Stimulated activated naive CD4-positive, alpha-beta T cell treated with Interleukin-2 at 50 U/mL for 16 hours (primary cell): ENCODE measurements around the gene UTP25.
A peak's percentile ranks its signal among the peaks of the same experiment; 100 is the strongest.

Experiments
- DNase-seq: peaks from one replicate; lab custom pipeline; 2025; lab: John Stamatoyannopoulos, UW

Gene UTP25

DNA sequence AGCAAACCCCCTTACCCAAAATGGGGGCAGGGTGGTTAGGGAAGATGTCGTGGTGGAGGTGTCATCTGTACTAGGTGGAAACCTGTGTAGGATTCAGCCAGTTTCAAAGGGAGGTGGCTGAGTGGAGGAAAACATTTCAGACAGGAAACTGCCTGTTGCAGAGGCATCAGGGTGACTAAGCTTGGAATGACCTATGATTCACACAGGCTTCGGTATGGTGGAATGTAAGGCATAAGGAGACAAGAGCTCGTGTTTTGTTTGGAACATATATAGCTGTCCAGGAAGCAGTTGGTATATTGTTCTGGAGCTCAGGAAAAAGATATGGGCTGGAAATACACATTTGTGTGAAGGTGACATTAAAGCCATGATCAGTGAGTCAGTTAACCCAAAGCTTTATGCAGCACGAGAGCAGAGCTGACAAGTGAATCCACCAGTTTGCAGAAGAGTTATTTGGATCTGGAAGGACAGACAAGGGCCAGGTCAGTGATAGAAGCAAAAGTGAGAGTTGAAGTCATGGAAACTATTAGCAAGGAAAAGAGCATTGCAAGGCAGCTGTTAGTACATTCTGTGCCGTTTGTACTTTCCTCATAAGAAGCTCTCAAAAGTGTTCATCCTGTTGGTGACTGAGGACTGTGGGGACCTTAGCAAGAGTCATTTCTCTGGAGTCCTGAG is 12.2 kb downstream of the UTP25 start:
- no peak for DNase-seq

DNA sequence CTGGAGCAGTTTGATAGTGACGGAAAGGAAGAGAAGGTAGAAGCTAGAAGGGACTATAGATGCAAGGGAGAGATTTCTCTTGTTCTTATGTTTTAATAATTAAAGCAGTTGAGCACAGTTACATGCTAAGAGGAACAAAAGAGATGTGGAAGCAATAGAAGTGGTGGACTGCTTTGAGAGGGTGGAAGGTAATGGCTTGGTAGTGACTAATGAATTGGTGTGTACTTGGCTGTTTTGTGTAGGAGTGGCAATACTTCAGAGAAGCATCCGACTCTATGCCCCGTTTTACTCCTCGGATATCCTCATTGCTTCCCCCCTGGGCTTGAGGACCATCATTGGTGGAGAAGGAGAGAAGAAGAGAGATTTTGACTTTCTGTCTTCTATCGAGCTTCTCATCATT is 12.8 kb downstream of the UTP25 start:
- DNase-seq: no peak

DNA sequence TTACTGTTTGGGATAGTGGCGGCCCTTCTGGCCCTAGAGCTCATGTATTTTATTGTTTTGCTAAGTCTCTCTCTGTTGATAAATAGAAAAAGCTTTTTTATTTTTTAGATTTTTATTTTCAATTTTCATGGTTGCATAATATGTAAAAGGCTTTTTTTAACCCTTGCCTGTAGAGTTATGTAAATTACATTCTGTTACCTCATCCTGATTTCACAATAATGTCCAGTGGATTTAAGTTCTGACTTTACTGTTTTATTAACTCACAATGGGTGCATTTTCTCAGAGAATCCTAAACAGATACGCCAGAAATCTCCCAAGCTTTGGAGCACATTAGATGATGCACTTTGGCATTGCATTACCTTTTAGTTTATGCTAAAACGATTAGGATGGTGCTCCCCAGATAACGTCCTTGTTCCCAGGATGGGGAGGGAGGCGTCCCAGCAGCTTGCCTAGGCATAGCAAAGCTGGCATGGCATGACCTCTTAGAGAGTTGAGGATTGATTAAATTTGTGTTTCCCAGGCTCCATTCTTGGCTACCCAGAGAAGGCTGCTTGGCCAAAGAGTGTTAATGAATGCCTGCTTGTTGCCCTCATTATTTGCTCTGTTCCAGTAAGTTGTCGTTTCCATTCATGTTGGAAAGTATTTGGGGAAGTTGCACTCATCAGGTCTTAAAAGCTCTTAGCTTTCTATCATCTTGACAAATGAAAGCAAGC is 17.1 kb downstream of the UTP25 start:
- no peak for DNase-seq

DNA sequence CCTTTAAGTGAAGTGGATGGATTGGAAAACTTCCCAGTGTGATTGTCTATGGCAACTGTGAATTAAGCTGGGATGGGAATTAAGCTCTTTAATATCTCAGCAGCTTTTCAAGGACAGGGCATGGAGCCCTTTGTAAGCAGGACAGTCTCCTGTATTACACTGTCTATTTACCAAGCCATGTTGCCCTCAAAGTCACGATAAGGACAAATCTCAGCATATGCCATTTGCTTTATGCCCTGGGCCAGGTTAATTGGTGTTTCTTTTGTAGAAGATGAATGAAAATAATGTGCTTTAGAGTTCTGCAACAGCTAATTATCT is 17.6 kb downstream of the UTP25 start:
- no peak for DNase-seq

DNA sequence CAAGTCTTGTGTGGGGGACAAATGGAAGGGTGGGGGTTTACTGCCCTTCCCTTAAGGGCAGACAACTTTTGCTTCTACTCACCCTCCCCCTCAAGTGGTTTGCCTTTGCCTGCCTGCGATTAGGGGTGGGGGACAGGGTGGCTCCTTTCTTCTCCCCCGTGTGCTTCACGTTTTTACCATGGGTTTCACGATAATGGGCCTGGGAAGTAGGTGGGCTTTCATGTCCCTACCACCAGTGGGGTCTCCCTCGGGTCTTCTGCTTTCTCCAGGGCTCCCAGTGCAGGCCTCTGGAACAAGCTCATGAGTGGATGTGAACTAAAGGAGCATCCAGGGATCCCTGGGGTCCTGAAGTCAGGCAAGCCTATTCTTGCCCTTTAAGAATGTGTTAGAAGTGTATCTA is 21.6 kb downstream of the UTP25 start:
- DNase-seq: no peak

DNA sequence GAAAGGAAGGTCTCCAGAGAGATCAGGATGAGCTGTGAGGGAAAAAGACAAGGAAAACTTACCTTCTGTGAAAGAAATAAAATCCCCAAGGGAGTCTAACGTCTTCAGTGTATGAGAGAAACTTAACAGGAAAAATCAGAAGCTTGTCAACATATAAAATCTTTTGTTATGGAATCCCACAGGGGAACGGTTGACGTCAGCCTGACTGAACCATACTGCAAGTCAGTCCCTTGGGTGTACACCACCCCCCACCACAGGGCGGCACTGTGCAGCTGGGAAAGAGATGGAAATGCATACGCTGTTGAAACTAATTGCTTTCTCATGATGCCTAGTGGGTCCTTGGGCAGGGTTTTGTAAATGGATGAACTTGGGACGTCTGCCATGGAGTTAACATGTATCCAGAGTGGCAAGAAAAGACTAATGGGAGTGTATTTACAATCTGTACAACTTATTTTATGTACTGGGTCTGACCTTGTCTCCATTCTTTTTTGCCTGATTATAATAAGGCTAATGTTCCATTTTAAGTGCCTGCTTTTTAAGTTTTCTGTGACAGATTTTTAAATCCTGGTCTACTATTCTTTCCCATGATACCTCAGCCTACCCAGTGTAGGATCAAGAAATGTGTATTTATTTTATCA is 22.7 kb downstream of the UTP25 start:
- DNase-seq: no peak

DNA sequence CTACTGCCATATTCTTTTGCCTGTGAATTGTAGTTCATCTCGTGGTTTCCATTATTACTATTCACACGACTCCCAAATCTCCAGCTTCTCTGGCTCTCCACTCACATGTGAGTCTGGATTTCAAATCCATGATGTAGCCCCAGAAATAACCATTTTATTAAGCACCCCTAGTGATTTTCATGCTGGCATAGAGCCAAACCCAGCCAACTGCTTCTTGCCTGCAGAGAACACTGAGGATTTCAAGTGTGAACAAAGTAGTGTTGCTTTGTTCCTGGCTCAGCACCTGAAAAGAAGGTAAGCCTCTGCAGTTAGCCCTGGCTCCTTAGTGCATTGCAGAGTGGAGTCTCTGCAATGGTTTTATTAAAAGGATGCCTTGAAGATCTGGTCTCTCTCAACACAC is 25.9 kb downstream of the UTP25 start:
- no peak for DNase-seq

DNA sequence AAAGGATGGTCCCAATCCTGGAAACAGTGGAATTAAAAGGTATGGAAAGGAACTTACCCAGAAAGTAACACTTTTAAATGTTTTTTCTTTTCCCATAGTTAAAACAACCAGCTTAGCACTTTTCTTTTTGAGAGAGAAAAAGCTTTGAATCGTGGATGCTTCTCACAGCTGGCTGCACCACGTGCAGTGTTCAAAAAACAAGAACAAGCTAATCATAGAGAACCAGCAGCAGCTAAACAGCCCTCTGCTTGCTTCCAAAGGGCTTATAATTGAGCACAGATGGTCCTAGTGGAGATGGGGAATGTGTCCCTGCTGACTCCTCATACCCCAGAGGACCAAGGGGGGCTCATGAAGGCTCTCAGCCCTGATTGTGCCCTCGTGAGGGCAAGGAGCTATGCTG is 26.4 kb downstream of the UTP25 start:
- no peak for DNase-seq

DNA sequence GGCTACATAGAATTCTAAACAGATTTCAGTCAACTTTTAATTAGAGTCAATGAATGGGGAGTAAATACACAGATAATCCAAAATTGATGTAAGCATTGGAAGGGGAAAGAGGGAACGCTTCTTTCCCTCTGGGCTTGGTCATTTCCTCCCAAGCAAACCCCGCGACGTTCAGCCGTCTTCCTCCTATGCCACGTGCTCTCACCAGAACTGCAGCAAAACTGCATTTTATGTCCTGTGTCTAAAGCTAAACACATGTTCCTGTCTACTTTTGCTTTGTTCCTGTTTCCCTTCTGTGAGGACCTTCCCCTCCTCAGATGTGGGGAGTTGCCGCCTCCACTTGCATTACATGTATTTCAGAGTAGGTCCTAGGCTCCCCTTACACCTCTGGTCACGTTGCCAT is 27.2 kb downstream of the UTP25 start:
- no peak for DNase-seq

DNA sequence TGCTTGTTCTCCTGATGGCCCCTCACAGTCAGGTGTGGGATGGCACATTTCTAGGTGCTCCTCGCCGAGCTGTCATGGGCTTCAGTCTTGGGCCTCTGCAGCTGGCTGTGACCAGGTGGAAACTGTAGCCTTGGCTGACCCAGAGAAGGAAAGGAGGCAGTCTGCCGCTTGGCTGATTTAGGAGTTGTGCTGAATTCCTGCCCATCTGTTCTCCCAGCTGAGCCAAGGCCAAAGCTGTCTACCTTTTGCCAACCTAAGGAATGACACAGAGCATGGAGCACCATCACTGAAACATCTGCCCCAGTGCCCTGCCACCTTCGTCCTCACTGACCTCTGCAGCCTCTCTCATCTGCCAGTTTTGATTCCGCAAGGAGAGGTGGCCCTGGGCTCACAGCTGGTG is 27.9 kb downstream of the UTP25 start:
- DNase-seq: no peak

DNA sequence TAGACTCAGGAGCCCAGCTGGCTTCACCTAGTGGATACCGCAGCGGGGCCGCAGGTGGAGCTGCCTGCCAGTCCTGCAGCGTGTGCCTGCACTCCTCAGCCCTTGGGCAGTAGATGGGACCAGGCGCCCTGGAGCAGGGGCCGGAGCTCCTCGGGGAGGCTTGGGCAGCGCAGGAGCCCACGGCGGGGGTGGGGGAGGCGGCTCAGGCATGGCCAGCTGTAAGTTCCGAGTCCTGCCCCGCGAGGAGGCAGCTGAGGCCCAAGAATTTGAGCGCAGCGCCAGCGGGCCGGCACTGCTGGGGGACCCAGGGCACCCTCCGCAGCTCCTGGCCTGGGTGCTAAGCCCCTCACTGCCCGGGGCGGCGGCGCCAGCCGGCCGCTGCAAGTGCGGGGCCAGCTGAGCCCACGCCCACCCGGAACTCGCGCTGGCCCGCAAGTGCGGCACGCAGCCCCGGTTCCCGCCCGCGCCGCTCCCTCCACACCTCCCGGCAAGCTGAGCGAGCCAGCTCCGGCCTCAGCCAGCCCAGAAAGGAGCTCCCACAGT is 30.9 kb downstream of the UTP25 start:
- DNase-seq: no peak

DNA sequence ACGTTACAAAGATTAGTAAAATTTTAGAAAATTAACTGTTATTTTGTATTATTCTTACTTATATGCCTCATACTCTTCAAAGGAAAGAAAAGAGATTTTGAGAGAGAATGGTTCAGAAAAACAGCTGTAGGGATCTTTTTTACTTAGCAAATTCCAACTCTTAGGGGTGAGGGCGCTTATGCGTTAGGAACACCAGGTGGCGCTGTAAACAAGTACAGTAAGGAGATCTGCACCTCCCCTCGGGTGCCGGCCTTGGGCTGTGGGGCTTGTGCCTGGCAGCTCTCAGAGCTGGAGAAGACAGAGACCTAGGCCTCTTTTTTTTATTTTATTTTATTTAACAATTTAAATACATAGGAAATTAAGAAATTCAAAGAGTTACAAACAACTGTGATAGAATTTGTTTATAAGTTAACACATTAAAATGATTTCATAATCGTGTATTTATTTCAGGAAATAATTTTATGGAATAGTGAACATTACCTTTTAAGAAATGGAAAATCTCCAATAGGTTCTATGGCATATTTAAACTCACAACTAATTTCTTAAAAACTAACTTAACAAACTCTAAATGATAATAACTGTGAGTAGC is 32.6 kb downstream of the UTP25 start:
- DNase-seq: peak; percentile 67

DNA sequence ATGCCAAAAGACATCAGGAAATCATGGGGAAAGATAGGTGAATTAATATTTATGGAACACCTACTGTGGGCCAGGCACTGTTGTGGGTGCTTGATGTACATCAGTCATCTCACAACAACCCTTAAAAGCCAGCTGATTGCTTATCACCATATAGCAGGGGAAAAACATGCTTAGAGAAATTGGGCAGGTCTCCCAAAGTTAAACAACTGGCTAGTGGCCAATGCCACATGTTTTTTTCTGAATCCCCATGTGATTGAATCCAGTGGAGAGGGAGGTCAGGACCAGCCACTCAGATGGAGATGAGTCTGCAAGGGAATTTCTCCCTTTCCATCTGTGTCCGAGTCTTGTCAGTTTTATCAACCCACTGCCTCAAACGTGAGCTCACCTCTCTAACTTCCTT is 33.5 kb downstream of the UTP25 start:
- DNase-seq: no peak

DNA sequence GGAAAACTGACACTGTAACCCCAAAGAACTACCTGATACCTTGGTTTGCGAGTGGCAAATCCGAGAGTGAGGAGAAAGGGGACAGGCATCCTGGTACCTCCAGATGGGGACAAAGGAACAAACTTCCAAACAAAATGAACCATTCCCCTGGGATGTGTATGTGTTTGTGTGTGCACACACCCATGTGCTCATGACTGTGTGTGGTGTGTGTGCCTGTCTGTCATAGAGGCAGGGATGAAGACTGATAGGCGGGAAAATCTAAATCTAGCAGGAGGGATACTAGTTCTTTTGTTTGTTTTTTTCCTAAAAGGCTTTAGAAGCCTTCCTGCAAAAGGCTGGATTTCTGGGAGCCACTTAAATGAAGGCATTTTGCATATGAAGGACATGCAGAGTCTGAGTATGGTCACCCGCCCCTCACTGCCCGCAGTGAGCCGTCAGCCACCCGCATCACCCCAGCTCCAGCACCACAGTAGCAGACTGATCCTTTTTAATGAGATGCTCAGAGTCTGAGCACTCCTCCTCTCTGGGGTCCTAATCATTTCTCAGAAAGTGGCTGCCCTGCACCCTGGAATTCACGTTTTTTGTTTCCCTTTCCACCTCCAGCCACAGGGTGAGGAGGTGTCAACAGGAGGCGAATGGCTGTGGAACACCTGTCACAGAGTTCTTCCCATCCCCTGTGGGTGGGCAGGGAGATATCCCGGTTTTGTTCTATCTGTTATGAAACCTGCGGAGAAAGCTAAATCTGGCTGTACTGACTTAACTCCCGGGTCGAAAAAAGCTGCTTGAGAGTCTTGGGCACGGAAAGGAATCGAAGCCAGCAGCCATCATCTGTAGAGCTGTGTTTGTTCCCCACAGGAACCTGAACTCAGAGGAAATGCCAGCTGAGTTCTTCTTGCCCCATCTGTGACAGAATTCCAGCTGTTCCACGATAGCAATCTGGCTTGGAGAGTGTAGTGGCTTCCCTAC is 34.9 kb downstream of the UTP25 start:
- no peak for DNase-seq

DNA sequence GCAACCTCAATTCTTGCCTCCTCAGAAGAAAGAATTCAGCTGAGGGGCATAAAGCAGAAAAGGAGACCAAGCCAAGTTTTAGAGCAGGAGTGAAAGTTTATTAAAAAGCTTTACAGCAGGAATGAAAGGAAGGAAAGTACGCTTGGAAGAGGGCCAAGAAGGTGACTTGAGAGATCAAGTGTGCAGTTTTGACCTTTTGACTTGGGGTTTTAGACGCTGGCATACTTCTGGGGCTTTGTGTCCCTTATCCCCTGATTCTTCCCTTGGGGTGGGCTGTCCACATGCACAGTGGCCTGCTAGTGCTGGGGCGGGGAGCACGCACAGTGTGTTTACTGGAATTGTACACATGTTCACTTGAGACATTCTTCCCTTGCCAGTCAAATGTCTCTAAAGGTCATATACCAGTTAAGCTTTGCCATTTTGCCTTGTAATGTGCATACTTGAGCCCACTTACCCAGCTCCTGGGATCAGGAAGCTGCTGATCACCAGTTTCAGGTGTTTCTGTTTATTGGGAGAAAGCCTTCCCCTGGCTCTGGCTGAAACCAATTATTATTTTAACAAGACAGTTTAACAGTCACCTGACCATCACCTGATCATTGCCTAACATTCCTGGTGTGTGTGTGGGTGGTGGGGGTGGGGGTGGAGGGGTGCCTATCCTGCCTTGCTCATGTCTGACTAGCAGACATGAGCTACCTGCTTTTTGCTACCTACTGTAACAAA is 36.2 kb downstream of the UTP25 start:
- DNase-seq: no peak

DNA sequence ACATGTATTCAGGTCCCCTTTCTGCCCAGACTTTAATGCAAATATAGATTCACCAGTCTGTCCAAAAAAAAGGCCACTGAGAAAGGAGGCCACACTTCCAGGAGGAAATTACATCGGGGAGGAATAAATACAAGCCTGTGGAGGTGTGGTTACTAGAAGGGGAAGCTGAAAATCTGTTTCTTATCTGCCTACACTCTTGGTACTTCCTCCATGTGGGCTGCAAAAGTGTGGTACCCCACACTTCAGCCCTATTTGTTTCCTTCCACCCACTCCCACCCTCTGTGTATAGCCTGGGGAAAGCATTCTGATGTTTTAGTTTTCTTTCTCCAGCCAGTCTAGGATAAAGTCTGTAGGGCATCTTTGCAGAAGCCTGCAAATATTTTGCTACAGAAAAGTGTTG is 38.4 kb downstream of the UTP25 start:
- DNase-seq: no peak

DNA sequence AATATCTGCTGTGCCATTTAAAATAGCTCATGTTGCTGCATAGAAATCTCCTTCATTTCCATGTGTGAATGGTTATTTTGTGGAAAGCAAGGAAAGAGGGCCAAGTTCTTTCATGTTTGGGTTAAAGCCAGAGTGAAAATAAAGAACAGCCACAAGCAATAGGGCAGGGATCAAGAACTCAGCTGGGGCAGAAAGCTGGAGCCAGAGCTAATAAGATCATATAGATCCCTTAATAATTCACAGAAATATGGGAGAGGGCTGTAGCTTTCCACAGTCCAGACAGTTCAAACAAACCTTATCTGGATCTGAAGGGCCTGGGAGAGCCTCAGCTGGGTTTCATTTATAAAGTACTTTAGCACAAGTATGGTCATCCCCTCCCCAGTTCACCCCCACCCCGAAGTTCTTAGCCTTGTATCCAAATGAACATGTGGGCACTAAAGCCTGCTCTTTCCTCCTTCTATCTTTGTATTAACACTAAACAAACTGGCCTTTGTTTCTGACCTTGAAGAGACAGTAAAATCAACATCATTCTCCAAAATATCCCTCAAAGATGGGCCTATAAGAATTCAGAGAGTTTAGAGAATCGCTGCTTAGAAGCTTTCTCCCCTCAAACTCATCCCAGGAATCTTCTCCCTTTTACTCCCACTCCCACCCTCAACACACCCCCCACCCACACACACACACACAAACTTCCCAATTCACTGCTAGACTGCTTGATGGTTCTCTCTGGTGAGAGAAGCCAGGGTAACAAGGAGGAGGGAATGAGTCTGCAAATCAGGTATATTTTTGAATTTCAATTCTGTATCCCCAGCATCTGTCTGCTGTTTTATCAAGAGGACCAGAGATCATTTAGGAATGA is 41.7 kb downstream of the UTP25 start:
- no peak for DNase-seq

DNA sequence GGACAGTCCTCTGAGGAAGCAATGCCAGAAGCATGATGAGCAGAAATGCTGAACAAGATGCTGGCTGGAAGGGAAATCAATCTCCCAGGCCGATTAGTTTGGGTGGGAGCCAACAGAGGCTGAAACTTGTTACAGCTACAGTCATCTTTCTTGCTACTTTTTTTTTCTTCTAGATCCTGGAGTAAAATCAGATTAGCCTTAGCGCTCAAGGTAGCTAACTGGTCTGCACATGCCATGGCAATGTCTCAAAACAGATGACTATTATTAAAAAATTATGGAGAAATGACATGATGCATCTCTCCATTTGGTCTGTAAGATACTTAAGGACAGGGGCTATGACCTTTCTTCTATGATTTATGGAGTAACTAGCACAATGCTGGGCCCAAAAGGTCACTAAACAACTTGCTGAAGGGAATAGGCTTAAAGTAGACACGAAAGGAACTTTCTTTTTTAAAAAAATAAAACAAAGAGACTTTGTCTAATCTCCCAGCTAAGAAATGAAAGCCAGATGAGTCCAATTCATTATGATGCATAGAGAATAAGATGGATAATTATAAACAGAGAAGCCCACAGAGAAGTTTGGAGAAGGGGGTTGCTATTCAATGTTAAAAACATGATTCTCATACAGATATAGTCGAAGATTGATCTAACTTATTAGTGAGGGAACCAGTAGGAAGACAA is 42.5 kb downstream of the UTP25 start:
- DNase-seq: no peak

DNA sequence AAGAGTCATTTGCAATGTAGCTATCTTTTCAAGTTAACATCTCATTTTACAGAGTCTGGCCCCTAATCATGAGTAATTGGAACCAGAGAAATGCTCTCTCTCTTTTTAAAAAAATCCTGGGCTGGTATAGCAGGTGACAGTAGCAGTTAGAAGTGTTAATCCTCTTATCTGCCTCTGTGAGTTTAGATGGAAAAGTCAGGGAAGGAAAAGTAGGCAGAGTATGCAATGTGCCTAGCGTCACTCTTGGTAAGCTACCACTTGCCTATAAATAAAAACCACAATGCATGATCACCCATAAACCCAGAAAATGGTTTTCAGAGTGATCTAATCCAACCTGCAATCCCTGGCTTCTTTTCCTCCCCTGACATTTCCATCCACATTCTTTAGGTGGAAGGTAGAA is 43.2 kb downstream of the UTP25 start:
- no peak for DNase-seq

DNA sequence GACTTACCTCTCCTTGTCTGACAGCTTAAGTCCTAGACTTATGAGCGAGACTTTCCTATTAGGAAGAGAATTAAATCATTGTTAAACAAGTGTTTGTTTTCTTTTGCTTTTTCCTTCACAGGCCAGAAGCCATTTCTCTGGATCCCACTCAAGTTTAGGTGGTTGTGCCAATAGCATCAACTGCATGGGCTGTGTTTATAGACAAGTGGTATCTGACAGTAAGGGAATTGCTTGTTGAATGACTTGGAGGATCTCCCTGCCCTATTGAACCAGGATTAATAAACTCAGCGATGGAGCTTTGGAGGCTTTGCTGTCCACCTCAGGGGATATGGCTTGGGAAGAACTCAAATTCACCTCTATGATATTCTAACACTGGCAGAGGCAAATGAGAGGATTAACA is 43.7 kb downstream of the UTP25 start:
- no peak for DNase-seq
